GM18870 (cell line): ENCODE measurements around the gene FGFBP3.
A peak's percentile ranks its signal among the peaks of the same experiment; 100 is the strongest.

Experiments used
- ATAC-seq: cut with Tn5 transposase; IDR thresholded peaks from one replicate; pipeline ENCODE4 v1.9.1; 2021; ENCODE audit warnings: moderate library complexity; ENCODE audit not compliant: unreplicated experiment

The FGFBP3 gene

GRCh38 chr10:91909117-91909677, at the start of gene FGFBP3:
TSS of gene FGFBP3 (minus strand) at chr10:91909486. CDS start at chr10:91908969, 517 bp downstream.
- no peak for ATAC-seq

- no peak for ATAC-seq
Measured at GRCh38 chr10:91957091-91957490, 47.8 kb upstream of the FGFBP3 start.

GRCh38 chr10:91955114-91955513, 45.8 kb upstream of the FGFBP3 start:
- ATAC-seq: no peak

GRCh38 chr10:91953600-91954160, 44.4 kb upstream of the FGFBP3 start:
- no peak for ATAC-seq

- peak; percentile 75 for ATAC-seq
Measured at GRCh38 chr10:91944880-91945630, 35.8 kb upstream of the FGFBP3 start.

GRCh38 chr10:91941426-91941825, 32.1 kb upstream of the FGFBP3 start:
- no peak for ATAC-seq

- ATAC-seq: no peak
Measured at GRCh38 chr10:91939653-91940052, 30.4 kb upstream of the FGFBP3 start.

DNA sequence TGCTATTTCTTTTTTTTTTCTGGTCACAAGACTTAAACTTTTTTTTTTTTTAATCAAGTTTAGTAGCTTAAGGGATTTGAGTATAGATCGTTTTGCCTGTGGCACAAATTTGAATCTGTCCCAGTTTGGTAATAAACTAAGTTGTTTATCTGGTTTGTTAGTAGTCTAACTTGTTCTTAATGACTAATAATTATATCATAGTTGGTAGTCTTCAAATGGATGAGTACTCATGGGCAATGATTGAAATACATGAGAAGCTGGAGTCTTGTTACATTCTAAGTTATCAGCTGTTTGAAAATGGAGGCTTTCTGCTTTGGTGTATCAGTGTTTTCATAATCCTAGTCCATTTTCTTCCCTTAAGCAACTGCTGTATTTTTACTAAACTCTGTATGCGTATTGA, 26.6 kb upstream of the FGFBP3 start:
- no peak for ATAC-seq

GRCh38 chr10:91932737-91933136, 23.5 kb upstream of the FGFBP3 start:
- no peak for ATAC-seq

DNA sequence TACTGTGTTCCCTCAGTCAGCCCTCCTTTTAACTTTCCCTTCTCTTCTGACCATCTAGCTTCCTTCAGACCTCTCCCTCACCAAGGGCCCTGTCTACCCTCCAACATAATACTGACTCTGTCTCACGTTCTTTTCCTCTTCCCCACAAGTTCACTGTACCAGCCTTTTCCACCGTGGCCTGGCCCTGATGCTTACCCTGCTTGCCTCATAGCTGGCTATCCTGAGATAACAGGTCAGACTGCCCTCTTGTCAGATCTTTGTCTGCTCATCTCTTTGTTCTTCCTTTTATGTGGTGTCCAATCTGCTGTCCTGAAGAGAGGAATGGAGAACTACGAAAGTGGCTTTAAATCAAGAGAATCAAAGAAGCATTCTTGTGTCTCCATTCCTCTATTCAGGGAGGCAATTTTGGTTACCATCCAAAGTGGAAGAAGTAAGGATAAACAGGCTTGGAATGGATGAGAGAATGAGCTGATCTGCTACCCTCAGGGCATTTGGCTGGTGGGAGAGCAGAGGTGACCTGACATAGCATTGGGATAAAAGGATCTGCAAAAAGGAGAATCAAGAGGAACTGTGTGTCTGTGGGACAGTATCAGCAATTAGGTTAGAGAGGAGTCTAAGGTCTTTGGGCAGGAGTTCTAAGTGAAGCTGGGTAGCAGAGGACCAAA, 22.4 kb upstream of the FGFBP3 start:
- ATAC-seq: no peak

- no peak for ATAC-seq
Measured at GRCh38 chr10:91930939-91931338, 21.7 kb upstream of the FGFBP3 start.

- no peak for ATAC-seq
Measured at GRCh38 chr10:91925022-91925320, 15.7 kb upstream of the FGFBP3 start.

DNA sequence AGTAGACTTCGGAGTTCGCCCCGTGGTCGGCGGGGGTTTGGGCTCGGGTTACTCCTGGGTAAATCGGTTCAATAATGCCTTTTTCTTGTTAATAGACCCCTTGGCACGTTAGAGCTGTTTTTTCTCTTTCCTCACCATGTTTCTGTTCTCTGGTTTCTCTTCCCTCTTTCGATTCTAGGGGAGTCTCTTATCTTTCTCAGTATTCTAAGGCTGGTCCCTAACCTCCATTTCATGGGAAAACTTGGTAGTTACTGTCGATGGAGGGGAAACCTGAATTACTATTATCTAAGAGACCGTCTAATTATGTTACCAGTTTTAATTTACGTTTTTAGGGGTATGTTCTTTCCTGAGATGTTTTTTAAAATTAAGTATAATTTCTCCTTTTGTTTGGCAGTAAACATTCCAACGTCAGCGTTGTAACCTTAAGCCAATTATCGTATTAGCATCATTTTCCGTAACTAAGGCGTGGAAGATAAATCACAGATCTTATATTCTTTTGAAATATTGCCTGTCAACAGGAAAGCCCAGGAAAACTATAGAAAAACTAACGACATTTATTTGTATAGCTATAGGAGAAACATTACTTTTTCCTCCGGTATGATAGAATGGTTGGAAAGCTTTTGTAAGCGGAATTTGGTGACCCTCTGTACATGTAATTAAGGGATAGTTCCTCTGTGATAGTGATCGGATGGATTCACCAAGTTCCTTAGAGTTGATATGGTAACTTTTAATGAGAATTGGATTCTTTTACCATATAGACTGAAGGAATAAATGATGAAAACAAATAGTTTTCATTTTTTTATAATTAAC, 15.1 kb upstream of the FGFBP3 start:
- no peak for ATAC-seq

GRCh38 chr10:91923371-91924211, 14.3 kb upstream of the FGFBP3 start, which contains the start of gene BTAF1:
TSS of gene BTAF1 (plus strand) at chr10:91923770. CDS start at chr10:91924077, 307 bp downstream.
- ATAC-seq: peak; percentile 93

GRCh38 chr10:91919651-91920050, 10.4 kb upstream of the FGFBP3 start:
- no peak for ATAC-seq

DNA sequence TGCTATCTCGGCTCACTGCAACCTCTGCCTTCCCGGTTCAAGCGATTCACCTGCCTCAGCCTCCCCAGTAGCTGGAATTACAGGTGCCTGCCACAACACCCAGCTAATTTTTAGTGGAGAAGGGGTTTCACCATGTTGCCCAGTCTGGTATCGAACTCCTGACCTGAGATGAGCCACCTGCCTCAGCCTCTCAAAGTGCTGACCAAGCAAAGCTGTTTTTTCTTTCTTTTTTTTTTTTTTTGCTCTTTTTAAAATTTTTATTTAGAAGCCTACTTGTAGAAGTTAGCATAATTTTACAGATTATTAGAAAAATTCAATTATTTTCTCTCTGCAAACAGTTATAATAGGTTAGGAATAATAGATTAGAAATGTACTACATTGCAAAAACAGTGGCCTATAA, 1.2 kb upstream of the FGFBP3 start:
- no peak for ATAC-seq

DNA sequence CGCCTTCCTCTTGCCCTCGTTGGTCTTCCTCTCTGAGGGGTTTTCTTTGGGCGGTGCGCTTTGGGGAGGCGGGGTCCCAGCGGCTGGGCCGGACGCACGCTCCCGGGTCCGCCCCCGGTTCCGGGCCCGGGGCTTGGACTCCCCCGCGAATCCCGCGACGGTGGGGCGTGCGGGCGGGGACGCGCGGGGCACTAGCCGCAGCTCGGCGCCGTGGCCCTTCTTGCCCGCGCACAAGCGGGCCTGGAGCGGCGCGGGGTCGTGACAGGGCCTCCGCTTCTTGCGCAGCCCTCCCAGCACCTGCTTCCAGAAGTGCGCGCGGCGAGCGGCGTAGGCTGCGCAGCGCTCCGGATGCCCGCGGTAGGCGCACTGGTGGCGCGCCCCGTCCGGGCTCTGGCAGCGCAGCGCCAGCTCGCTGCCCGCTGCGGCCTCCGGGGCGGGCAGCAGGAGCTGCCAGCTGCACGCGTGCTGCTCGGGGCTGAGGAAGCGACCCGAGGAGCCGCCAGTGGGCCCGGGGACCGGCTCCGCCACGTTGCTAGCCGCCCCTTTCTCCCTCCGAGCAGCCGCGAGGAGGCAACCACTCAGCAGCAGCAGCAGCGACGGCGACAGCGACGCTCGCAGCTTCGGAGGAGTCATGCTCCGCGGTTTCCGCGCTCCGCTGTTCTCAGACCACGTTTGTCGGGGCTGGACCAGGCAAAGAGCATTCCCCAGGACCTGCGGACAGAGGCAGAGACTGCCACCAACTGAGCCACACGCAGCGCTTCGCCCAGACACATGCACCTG, 759 bp downstream of the FGFBP3 start:
- ATAC-seq: peak; percentile 74

GRCh38 chr10:91907914-91908336, 1.4 kb downstream of the FGFBP3 start:
- ATAC-seq: no peak

- no peak for ATAC-seq
Measured at GRCh38 chr10:91907033-91907594, 2.2 kb downstream of the FGFBP3 start.
